Amygdala (tissue), 56 donors: ENCODE data around the gene GATA1.

Source experiments
- DNase-seq, 56 donors: peaks; one replicate each; lab custom pipeline; 2025; lab: John Stamatoyannopoulos, UW

Gene GATA1

GRCh38 chrX:48835524-48836329, 49.3 kb downstream of the GATA1 start, which contains the start of gene PCSK1N:
TSS of gene PCSK1N (minus strand) at chrX:48835610. CDS start at chrX:48835532, 78 bp downstream.
- DNase-seq: peak in 30 of 56 donors; percentile 1 to 46 (median 16)

- DNase-seq: no peak
These were observed 53.3 kb downstream of the GATA1 start for GRCh38 chrX:48839686-48840085.
